Endometrial microvascular endothelial cells (primary cell): ENCODE data around the gene GJB2. TPM values are rescaled to one million over a fixed set of nuclear protein-coding genes. Genes with fewer than 3 reads are reported as not detected.

ENCODE experiments used
- in situ Hi-C: cut with HindIII; loops from 2 replicates; pipeline ENCODE4 v1.10.0; 2017; ENCODE audit warnings: low sequenced_read_pairs, low pct_unique_long_range_greater_than_20kb; ENCODE audit errors: inconsistent ontology term
- total RNA-seq: library from RNA; depleted of rRNA; stranded (reverse); fragments of >200 nt; gene quantifications from one replicate; pipeline ENCODE4 v1.2.3, GENCODE V29; 2015; ENCODE audit errors: inconsistent ontology term

Gene GJB2
- total RNA-seq, 1 donor from 2014 or later: not detected

DNA sequence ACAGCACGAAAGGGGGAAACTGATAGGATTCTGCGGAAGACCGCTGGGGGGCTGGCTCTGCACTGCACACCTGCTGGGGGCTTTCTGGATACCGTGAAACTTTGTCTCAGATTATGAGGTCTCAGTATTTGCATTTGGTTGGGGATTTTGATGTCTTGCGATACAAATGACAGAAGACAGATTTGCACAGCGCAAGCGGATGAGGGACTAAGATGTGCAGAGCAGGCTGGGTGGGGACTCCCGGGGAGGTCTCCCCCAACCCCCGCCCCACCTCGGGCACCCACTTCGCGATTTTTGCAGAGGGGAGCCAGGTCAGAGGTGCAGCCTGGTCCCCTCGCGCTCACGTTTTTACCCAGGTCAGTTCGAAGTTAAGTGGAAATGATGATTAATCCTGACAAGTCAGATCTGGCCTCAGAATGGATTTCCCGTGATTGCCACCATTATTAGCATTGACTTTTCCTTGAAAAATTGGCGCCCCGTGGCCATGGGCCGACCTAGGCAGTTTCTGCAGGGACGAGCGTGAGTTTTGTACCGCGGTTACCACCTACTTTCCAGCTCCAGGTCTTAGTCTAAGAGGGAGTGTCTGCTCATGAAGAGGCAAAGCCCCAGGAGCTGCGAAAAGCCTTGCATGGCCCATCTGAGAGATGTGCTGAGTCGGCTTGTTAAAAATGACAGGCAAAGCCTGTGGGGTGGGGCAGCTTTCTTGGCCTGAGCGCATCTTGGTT is 1.3 kb upstream of the GJB2 start:
- in situ Hi-C loops: loop anchor here (10.0 kb wide), 1 partner anchor 291 kb away; no protein-coding TSS in a partner anchor

DNA sequence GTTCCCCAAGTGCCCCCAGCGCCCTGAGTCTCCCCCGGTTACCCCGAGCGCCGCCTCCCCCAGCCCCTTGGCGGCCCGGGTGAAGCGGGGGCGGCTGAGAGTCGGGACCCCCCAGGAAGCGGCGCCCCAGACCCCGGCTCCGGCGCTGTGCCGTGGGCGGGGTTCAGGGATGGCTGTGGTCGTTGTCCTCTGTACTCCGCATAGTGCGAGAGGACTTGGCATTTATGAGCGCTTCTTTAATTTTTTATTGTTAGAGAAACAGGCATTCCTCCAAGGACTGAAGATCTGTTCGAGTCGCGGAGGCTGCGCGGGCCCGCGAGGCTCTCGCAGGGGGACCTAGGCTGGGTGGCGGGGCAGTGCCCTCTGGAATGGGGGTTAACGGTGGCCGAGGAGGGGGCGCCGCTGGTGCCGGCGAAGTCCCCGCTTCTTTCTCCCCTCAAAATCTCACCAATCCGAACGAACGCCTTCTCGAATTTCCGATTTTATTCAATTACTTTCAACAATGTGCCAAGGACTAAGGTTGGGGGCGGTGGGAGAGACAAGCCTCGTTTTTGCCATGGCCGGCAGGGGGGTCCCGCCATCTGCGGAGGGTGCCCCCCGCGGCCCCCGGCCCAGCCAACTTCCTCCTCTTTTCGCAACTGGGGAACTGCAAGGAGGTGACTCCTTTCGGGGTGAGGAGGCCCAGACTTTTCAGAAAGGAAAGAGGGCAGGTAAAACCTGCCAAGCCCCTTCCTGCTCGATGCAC is 596 bp upstream of the GJB2 start:
- in situ Hi-C loops: loop anchor here (10.0 kb wide), 1 partner anchor 291 kb away; no protein-coding TSS in a partner anchor

DNA sequence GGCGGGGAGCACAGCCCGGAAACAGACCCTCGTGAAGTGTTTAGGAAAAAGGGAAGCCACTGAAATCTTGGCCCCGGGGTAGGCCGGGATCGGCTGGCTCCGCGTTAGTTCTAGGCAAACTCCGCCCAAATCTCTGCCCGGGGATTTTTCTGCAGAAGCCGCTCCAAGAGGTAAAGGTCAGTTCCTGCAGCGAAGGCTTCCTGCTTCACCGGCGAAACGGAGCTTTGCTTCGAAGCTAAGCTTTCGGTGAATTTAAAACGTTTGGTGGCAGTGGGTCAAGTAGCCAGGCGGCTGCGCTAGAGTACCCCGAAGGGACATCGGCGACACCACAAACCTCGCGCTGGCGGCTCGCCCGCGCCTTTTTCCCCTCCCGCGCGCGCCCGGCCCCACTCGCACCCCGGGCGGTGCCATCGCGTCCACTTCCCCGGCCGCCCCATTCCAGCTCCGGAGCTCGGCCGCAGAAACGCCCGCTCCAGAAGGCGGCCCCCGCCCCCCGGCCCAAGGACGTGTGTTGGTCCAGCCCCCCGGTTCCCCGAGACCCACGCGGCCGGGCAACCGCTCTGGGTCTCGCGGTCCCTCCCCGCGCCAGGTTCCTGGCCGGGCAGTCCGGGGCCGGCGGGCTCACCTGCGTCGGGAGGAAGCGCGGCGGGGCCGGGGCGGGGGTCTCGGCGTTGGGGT is 441 bp downstream of the GJB2 start:
- in situ Hi-C loops: loop anchor here (10.0 kb wide), 1 partner anchor 293 kb away; no protein-coding TSS in a partner anchor

DNA sequence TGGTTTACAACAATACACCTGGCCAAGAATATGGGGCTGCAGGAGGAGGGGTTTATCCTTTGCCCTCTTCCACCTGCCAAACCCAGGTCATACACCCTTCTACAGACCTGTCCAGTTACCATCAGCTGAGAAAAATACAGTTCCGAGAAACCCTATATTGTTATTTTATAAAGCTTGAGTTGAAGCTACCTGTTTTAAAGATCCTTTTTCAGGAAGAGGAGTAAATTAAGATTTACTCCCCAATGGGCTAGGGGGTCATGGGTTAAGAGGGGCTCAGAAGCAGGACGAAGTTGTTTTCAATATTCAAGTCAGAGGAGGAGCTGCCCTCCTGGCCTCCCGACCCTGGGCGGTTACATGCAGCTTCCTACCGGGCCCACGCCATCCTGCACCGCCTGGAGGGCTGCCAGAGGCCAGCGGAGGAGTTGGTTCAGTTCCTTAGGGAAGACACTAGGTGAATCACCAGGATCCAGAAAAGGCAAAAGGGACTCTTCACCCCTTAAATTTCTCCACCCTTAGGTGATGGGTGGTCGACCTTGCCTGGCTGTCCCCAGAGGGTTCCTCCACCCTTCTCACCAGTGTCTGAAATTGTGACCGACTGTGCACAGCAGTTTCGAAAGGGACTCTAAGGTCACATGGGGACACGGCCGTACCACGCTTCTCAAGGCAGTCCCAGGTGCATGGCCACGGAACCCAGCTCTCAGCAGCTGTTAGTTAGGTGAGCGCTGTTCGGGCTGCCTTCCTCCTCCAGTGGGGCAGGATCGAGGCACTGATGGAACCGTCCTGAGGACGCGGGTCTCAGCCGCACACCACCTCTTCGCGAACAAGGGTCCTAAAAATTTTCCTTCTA is 1.2 kb downstream of the GJB2 start:
- in situ Hi-C loops: loop anchor here (10.0 kb wide), 1 partner anchor 293 kb away; no protein-coding TSS in a partner anchor

DNA sequence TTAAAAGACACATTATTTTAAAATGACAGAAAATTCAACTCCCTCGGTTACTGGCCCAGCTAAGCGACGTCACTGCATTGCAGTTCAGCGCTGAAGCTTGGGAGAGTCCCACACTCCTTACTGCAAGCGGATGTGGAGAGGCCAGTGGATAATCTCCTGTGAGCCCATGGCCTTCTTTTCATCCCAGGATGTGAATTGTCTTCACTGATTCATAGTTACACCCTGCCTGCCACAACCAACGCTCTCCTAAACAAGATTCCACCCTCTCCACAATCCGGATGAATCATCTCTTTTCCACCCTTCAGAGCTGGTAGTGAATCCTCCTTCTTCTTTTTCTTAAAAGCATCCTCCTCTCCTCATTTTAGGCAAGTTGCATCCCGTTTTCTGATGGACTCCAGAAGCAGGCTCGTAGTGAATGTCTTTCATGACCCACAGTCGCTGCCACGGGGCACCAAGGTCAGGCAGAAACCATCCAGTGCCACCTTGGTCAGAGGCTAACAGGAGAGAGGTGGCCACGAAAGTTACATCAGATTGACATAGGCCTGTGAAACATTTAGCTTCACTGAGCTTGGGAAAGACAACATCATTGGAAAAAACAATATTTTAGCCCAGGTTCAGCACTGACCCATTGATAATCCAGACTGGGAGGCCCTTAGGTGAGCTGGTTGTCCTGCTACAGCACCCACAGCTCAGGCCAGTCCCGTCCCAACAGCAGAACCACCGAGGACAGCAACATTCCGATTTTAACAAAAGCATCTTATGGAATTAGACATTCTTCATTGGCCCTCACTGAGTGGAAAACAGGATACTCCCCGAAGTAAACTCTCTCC is 2.0 kb downstream of the GJB2 start:
- in situ Hi-C loops: loop anchor here (10.0 kb wide), 1 partner anchor 294 kb away; no protein-coding TSS in a partner anchor

DNA sequence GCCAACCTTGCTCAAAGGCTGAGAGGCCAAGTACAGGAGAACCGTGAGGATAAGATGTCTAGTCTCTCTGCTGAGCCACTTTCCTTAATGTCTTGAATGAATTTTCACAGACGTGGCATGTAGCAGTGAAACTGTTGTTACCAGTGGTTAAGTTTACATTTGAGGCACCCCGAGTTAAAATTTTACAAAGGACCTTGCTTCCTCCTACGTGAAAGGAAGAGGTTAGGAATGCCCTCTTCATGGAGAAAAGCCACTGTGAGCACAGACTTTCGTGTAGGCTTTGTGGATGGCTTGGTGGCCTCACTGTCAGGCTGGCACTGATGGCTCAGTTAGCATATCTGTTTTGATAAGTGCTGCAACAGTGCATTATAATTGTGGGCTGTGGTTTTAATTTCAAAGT is 2.7 kb downstream of the GJB2 start:
- in situ Hi-C loops: loop anchor here (10.0 kb wide), 1 partner anchor 295 kb away; no protein-coding TSS in a partner anchor

DNA sequence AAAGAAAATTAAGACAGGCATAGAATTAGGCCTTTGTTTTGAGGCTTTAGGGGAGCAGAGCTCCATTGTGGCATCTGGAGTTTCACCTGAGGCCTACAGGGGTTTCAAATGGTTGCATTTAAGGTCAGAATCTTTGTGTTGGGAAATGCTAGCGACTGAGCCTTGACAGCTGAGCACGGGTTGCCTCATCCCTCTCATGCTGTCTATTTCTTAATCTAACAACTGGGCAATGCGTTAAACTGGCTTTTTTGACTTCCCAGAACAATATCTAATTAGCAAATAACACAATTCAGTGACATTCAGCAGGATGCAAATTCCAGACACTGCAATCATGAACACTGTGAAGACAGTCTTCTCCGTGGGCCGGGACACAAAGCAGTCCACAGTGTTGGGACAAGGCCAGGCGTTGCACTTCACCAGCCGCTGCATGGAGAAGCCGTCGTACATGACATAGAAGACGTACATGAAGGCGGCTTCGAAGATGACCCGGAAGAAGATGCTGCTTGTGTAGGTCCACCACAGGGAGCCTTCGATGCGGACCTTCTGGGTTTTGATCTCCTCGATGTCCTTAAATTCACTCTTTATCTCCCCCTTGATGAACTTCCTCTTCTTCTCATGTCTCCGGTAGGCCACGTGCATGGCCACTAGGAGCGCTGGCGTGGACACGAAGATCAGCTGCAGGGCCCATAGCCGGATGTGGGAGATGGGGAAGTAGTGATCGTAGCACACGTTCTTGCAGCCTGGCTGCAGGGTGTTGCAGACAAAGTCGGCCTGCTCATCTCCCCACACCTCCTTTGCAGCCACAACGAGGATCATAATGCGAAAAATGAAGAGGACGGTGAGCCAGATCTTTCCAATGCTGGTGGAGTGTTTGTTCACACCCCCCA is 3.8 kb downstream of the GJB2 start:
- in situ Hi-C loops: no loop called here

DNA sequence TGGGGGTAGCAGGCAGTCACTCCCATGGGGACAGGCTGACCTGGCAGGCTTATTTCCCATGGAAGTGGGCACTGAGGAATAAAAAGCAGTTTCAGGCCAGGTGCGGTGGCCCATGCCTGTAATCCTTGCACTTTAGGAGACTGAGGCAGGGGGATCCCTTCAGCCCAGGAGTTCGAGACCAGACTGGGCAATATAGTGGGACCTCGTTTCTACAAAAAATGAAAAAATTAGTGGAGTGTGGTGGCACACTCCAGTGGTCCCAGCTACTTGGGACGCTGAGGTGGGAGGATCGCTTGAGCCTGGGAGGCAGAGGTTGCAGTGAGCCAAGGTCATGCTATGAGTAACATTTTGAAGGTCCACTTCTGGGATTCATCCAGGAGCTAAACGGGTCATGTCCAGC is 6.0 kb downstream of the GJB2 start:
- in situ Hi-C loops: no loop called here

DNA sequence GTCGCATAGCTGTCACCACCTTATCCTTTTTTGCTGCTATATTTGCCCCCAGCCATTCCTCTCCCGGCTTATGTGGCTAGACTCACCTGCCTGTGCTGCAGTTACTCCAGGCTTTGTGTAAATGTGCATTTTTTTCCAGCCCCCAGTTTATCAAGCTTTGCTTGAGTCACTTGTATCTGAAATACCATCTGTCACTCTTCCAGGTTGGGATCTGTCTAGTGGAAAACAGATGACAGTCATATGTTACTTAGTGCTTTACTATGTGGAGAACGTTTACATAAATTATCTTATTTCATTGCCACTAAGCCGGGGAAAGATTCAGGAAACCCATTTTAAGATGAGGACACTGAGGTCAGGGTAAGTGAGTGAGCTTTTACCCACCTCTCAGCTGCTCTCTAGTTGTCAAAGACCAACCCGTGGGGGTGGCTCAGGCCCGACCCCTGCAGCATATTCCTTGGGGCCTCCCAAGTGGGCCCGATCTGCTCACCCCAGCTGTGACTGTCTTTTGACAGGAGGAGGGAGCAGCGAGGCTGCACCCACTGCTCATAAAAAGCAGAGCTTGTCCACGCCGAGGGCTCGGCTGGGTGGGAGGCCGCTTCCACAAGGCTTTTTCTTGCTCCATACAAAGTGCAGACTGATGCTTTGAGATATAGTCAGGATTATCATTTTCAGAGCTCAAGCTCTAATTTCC is 7.2 kb downstream of the GJB2 start:
- in situ Hi-C loops: no loop called here

DNA sequence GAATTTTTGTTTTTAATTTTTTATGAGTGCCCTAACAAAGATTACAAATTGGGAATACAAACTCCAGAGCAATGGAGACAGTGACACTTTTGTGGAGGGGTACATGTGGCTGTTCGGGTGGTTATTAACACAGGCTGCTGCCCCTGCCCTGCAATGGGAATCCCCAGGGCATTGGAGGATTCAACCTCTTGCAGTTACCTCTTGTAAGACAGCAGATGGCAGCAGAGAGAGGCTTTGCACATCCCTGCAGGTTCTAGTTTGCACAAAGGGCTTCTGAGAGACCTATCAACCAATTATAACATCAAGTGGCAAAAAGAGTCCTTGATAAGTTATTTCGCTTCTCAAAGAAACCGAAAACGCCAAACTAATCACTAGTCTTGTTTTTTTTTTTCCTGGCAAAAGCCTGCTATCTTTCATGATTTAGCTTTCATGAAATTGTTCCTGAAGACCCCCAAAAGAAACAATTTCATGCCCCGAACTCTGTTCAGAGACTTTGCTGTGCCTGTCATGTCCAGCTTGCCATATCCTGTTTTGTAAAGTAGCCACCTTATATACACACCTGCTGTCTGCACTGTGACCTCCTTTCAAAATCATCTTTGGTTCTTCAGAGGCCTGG is 10.4 kb downstream of the GJB2 start:
- in situ Hi-C loops: no loop called here

DNA sequence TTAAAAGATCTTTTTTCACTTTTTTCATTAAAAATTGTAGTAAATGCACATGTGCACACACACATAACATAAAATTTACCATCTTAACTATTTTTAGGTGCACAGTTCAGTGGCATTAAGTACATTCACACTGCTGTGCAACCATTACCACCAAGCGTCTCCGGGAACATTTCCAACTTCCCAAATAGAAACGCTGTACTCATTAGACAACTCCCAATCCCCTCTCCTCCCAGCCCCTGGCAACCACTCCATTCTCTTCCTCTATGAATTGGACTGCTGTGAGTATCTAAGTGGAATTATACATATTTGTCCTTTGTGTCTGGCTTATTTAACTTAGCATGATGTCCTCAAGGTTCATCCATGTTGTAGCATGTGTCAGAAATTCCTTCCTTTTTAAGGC is 11.6 kb downstream of the GJB2 start:
- in situ Hi-C loops: no loop called here

DNA sequence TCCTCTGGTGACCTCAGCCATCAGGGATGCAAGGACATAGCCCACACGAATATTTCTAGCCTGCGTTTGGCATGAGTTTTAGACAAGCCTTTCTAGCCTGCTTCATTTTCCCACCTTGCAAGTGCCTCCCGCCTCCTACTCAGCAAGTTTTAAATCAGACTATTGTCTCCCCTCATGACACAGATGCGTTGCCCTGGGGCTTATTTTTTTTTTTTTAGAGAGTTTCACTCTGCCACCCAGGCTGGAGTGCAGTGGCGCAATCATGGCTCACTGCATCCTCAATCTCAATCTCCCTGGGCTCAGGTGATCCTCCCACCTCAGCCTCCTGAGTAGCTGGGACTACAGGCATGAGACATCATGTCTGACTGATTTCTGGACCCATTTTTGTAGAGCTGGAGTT is 14.6 kb downstream of the GJB2 start:
- in situ Hi-C loops: no loop called here

DNA sequence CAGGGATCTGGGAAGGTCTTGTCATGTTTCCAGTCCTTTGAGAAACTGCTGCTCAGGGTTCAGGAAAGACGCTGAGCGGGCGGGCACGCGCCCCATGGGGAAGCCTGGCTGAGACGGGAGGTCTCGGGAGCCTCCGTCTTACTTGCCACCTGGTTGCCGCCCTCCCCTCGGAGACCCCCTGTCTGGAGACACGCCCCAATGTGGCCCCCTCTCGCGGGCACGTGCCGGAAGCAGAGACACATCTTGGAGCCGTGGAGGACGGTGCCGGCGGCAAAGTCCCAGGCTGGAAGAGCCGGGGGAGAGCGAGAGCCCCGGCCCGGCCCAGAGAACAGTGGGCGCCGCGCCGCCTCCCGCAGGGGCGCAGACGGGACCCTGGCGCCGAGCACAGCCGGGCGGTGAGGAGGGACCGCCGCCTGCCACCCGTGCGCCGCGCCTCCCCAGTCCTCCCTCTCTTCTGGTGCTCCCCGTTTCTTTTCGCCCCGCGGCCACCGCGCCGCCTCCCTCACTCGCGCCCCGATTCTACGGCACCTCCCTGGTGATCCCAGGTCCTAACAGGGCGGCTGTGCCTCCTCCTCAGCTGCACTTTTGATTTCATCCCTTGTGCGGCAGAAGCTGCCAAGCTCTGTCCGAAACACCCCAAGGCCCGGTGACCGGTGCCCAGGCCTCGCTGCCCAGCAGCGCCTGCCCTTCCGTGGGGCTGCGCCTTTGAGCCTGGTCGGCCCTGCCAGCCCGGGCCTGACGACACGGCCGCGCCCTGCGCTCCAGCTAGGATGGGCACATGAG is 15.5 kb downstream of the GJB2 start:
- in situ Hi-C loops: no loop called here

DNA sequence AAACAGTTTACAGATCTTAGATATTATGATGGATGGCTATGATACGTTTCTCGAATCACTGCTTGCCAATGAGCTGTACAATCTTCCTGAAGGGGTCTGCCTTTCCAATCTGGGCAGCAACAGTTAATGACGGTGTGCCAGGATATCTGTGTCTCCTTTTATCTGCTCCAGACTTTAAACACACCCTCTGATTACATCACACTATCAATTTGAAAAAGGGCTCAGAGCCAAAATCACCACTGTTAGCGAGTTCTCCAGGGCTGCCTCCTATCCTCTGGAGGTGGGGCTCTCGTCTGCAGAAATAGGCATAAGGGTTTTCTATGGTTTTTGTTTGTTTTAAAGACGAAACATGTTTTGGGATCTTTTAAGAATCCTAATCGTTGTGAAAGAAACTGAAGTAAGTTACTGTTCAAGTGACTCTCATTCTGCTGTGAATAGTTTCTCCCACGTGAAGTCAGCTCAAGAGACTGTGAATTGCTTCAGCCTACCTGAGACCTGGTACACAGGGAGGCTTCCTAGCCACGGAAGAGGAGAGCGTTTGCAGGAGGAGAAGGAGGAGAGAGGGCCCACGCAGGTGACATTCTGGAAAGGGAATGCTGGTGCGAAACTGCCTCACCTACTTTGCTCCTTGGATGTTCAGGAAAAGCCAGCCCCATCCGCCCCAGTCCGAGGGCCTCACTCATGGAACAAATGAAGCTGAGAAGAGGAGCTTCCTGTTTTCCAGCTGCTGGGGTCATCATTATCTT is 16.7 kb downstream of the GJB2 start:
- in situ Hi-C loops: no loop called here

DNA sequence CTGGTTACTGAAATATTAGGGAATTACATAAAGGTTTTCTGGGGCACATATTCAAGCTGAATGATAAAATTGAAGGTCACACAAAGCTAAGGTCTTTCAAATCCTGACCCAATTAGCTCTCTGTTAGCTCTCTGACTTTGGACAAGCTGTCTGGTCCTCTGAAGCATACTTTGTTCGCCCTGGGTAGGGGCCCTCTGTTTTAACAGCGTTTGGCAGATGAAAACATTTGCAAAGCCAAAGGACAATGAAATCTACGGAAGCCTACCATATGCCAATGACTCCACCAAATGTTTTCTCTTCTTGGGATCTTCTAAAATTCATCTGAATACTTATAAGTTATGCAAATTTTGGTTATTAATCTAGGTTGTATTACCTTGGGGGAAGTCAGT is 17.3 kb downstream of the GJB2 start:
- in situ Hi-C loops: no loop called here
